Astrocyte of the cerebellum (primary cell): ENCODE data around the gene KANK4.

Source experiments
- DNase-seq: peaks from one replicate; pipeline ENCODE4 v3.0.0-alpha.2; 2011; ENCODE audit warnings: low read depth
- H3K4me3 ChIP-seq: 2 replicates; pipeline ENCODE4 v1.5.1; 2011; ENCODE audit warnings: mild to moderate bottlenecking, low read depth, low read length, moderate library complexity
- CTCF ChIP-seq: IDR thresholded peaks from 2 replicates; pipeline ENCODE4 v1.5.1; 2012; ENCODE audit warnings: low read length, low read depth, moderate library complexity, mild to moderate bottlenecking; ENCODE audit errors: missing control alignments
- in situ Hi-C: cut with HindIII; loops from 2 replicates; pipeline ENCODE4 v1.10.0; 2017; ENCODE audit warnings: low sequenced_read_pairs

KANK4 gene

DNA sequence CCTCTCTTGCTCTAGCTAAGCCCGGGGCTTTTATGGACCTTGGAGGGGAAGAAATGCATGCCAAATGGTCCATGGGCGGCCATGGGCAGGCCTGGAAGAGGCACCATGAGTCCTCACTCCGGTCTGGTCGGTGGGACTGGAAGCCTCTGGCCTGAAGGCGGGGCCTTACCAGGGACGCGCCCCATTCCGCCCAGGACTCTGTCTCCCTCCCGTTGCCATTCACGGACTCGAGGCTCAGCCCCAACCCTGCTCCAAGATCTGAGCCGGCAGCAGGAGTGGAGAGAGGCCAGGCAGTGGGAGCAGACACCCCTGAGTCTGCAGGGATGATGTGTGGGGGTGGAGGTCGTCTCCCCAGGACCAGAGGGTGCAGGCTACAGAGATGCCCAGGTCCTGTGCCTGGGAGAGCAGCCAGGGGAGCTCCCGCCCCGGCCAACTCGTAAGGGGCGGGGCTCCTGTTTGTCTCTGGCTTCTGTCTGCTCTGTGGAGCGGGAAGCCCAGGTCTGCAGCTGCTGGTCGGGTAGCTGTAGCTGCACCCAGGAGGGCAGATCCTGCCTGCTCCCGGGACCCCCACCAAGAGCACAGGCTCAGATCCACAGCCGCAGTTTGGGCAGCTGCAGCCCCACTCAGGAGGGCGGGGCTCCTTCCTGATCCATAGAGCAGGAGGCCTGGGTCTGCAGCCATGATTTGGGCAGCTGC, 8.3 kb upstream of the KANK4 start:
- no peak overlapping the region for H3K4me3 ChIP-seq
- TF ChIP-seq CTCF: no peak
- DNase-seq: no peak
- in situ Hi-C loops: no loop called here

DNA sequence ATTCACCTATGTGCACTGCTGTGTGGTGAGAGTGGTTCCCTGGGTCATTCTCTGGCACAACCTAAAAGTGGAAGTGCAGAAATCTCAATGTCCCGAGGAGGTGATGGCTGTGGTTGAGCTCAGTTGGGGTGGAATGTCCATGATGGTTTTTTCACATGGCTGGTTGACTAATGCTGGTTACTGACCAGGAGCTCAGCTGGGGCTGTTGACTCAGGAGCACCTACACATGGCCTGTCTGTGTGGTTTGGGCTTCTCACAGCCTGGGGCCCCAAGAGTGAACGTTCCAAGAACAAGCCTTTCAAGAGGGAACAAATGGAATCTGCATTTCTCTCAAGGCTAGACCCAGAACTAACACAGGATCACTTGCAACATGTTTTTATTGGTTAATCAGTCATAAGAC, 6.4 kb upstream of the KANK4 start:
- peak; percentile 76 for DNase-seq
- no peak for TF ChIP-seq CTCF
- in situ Hi-C loops: no loop called here
- no peak overlapping the region for H3K4me3 ChIP-seq

DNA sequence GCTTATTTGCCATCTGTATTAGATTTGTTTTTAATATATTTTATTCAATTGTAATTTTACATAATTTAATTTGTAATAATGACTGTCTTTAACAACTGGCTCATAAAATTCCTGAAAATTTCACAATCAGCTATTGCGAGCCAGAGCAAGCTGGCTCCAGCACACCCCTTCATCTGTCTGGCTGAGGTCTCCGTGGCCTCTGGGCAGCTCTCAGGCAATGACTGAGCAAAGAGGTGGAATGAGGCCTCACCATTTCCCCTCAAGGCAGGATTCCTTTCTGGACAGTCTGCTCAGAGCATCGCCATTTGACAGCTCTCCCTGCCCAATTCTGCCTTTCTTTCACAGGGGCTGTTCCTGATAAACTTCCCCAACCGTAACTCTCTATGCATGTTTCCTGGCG, 5.8 kb upstream of the KANK4 start:
- DNase-seq: peak; percentile 38
- no peak overlapping the region for H3K4me3 ChIP-seq
- no peak for TF ChIP-seq CTCF
- in situ Hi-C loops: no loop called here

- TF ChIP-seq CTCF: no peak
- in situ Hi-C loops: no loop called here
- no peak overlapping the region for H3K4me3 ChIP-seq
- DNase-seq: no peak
Measured at GRCh38 chr1:62321446-62321845, 2.2 kb upstream of the KANK4 start.

GRCh38 chr1:62318320-62318755, 896 bp downstream of the KANK4 start:
- TF ChIP-seq CTCF: no peak
- in situ Hi-C loops: no loop called here
- no peak for DNase-seq
- peak overlapping the region; percentile 32 for H3K4me3 ChIP-seq

GRCh38 chr1:62317021-62317768, 2.0 kb downstream of the KANK4 start:
- no peak for TF ChIP-seq CTCF
- DNase-seq: no peak
- no peak overlapping the region for H3K4me3 ChIP-seq
- in situ Hi-C loops: no loop called here
